Activated naive CD8-positive, alpha-beta T cell treated with anti-CD3 and anti-CD28 coated beads, Interleukin-2, amount 10 ng/mL, durations not matched to agents 7 days and 5 days (primary cell): ENCODE measurements around the gene SLC16A10. TPM values are rescaled to one million over a fixed set of nuclear protein-coding genes. Genes with fewer than 3 reads are reported as not detected.
"Not testable (repeated sequence)": the region's sequence is repeated elsewhere in the genome, so short reads cannot be mapped to it uniquely, and the experiment has no call there.

Experiments
- ATAC-seq: fragments of 150-1000 bp; cut with Tn5 transposase; one replicate; pipeline ENCODE4 v1.10.0; 2021; ENCODE audit warnings: low read depth, moderate library complexity
- POLR2A ChIA-PET: fragments of 350-600 bp; sonication (Branson Sonifier 250); formaldehyde crosslinking; loops from one replicate; lab custom pipeline; 2021; ENCODE audit warnings: antibody characterized with exemption; lab: Charles Lee
- DNase-seq: peaks from one replicate; pipeline ENCODE4 v3.0.0; 2021
- H3K27ac Mint-ChIP-seq: one replicate; pipeline ENCODE4 v1.8.0; 2022; ENCODE audit warnings: mild to moderate bottlenecking, mixed read lengths
- H3K27me3 Mint-ChIP-seq: one replicate; pipeline ENCODE4 v1.8.0; 2022; ENCODE audit warnings: mild to moderate bottlenecking, moderate library complexity, mixed read lengths
- H3K36me3 Mint-ChIP-seq: one replicate; pipeline ENCODE4 v1.8.0; 2021; ENCODE audit warnings: mild to moderate bottlenecking, mixed read lengths
- H3K4me1 Mint-ChIP-seq: one replicate; pipeline ENCODE4 v1.8.0; 2021; ENCODE audit warnings: mixed read lengths
- H3K4me3 Mint-ChIP-seq: one replicate; pipeline ENCODE4 v1.8.0; 2022; ENCODE audit warnings: mild to moderate bottlenecking, moderate library complexity, mixed read lengths
- H3K9me3 Mint-ChIP-seq: one replicate; pipeline ENCODE4 v1.8.0; 2021; ENCODE audit warnings: mixed read lengths
- total RNA-seq, 2 experiments: library from RNA; stranded (reverse); gene quantifications; one replicate each; pipeline ENCODE4 v1.2.3, GENCODE V29; 2021

Gene SLC16A10
- total RNA-seq, 2 experiments from 2014 or later, result 6.8 to 7.1 TPM

DNA sequence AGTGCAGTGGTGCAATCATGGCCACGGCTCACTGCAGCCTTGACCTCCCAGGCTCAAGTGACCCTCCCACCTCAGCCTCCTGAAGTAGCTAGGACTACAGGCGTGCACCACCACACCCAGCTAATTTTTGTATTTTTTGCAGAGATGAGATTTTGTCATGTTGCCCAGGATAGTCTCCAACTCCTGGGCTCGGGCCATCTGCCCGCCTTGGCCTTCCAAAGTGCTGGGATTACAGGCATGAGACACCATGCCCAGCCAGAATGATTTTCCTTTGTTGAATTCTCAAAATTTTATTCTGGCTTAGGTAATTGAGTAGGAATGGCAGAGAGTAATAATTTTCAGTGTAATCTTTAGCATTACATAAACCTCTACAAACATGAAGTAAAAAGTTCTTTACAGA is 37.1 kb downstream of the SLC16A10 start:
- peaks cover 15% of the 10 kb centered on the region for H3K4me1 Mint-ChIP-seq
- no peaks in the 10 kb centered on the region for H3K27me3 Mint-ChIP-seq
- H3K36me3 Mint-ChIP-seq, result peaks cover 2% of the 10 kb centered on the region
- ATAC-seq (no peak), DNase-seq (no peak)
- no peaks in the 10 kb centered on the region for H3K9me3 Mint-ChIP-seq
- POLR2A ChIA-PET, result no interaction called here
- H3K27ac Mint-ChIP-seq, result no peak overlapping the region
- no peak overlapping the region for H3K4me3 Mint-ChIP-seq

- Mint-ChIP-seq H3K27ac (no peak overlapping the region), H3K4me1 (peaks cover 2% of the 10 kb centered on the region), H3K27me3 (no peaks in the 10 kb centered on the region), H3K36me3 (peaks cover 6% of the 10 kb centered on the region), H3K9me3 (no peaks in the 10 kb centered on the region), H3K4me3 (no peak overlapping the region)
- DNase-seq (no peak), ATAC-seq (no peak)
- POLR2A ChIA-PET, result no interaction called here
Observed at GRCh38 chr6:111129013-111129412, 41.7 kb downstream of the SLC16A10 start.

DNA sequence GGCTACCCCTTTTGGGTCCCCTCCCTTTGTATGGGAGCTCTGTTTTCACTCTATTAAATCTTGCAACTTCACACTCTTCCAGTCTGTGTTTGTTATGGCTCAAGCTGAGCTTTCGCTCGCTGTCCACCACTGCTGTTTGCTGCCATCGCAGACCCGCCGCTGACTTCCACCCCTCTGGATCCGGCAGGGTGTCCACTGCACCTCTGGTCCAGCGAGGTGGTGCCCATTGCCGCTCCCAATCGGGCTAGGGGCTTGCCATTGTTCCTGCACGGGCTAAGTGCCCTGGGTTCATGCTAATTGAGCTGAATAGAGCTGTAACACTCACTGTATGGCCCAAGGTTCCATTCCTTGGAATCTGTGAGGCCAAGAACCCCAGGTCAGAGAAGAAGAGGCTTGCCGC is 43.7 kb downstream of the SLC16A10 start:
- not testable (repeated sequence) for DNase-seq, H3K4me3 Mint-ChIP-seq, H3K27me3 Mint-ChIP-seq, ATAC-seq, H3K36me3 Mint-ChIP-seq, H3K27ac Mint-ChIP-seq, H3K4me1 Mint-ChIP-seq, H3K9me3 Mint-ChIP-seq
- POLR2A ChIA-PET, result interaction anchor here (0.5 kb wide), 1 partner anchor 12 kb away, joined by 3 read pairs; no protein-coding TSS in a partner anchor

- ATAC-seq, H3K4me3 Mint-ChIP-seq, DNase-seq, H3K36me3 Mint-ChIP-seq, H3K27ac Mint-ChIP-seq, H3K27me3 Mint-ChIP-seq, H3K4me1 Mint-ChIP-seq, POLR2A ChIA-PET, H3K9me3 Mint-ChIP-seq: not testable (repeated sequence)
Observed at GRCh38 chr6:111132669-111133068, 45.4 kb downstream of the SLC16A10 start.

DNA sequence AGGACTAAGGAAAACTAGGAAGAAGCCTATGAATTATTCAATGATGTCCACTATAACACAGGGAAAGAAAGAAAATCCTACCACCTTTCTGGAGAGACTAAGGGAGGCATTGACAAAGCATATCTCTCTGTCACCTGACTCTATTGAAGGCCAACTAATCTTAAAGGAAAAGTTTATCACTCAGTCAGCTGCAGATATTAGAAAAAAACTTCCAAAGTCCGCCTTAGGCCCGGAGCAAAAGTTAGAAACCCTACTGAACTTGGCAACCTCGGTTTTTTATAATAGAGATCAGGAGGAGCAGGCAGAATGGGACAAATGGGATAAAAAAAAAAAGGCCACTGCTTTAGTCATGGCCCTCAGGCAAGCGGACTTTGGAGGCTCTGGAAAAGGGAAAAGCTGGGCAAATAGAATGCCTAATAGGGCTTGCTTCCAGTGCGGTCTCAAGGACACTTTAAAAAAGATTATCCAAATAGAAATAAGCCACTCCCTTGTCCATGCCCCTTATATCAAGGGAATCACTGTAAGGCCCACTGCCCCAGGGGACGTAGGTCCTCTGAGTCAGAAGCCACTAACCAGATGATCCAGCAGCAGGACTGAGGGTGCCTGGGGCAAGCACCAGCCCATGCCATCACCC is 47.0 kb downstream of the SLC16A10 start:
- H3K4me1 Mint-ChIP-seq, POLR2A ChIA-PET, H3K4me3 Mint-ChIP-seq, H3K27ac Mint-ChIP-seq, H3K36me3 Mint-ChIP-seq, DNase-seq, H3K27me3 Mint-ChIP-seq, ATAC-seq, H3K9me3 Mint-ChIP-seq: not testable (repeated sequence)

DNA sequence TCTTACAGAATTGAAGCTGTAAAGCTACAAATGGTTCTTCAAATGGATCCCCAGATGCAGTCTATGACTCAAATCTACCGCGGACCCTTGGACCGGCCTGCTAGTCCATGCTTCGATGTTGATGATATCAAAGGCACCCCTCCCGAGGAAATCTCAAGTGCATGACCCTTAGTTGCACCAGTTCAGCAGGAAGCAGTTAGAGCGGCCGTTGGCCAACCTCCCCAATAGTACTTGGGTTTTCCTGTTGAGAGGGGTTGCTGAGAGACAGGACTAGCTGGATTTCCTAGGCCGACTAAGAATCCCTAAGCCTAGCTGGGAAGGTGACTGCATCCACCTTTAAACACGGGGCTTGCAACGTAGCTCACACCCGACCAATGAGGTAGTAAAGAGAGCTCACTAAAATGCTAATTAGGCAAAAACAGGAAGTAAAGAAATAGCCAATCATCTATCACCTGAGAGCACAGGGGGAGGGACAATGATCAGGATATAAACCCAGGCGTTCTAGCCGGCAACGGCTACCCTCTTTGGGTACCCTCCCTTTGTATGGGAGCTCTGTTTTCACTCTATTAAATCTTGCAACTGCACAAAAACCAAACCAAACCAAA is 50.3 kb downstream of the SLC16A10 start:
- H3K27ac Mint-ChIP-seq, POLR2A ChIA-PET, ATAC-seq: not testable (repeated sequence)

DNA sequence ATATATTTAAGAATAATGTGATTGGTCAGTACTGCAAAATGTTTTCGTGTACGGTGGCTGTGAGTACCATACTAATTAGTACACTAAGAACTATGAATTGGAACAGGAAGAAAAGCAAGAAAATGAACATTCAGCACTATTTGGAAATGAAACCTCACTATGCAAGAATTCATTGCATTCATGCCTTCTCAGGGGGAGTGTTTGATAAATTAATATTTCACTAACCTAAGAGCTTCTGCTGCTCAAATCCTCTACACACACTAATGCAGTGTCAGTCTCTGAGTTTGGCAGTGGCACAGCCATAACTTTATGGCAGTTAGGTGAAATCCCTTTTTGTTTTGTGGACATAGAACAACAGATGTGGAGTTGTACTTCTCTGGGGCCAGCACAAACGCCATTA is 60.1 kb downstream of the SLC16A10 start:
- H3K27me3 Mint-ChIP-seq, result no peaks in the 10 kb centered on the region
- DNase-seq (no peak), ATAC-seq (no peak)
- peaks cover 2% of the 10 kb centered on the region for H3K9me3 Mint-ChIP-seq
- H3K4me3 Mint-ChIP-seq, result no peak overlapping the region
- H3K27ac Mint-ChIP-seq, result no peak overlapping the region
- POLR2A ChIA-PET, result no interaction called here
- H3K36me3 Mint-ChIP-seq, result peaks cover 11% of the 10 kb centered on the region
- H3K4me1 Mint-ChIP-seq, result peaks cover under 1% of the 10 kb centered on the region

More for the DNA sequence above, 50.3 kb downstream of the SLC16A10 start:
- not testable (repeated sequence) for H3K4me3 Mint-ChIP-seq, H3K9me3 Mint-ChIP-seq, H3K27me3 Mint-ChIP-seq, DNase-seq, H3K4me1 Mint-ChIP-seq
- peaks cover 14% of the 10 kb centered on the region for H3K36me3 Mint-ChIP-seq

GRCh38 chr6:111148110-111148509 is 60.8 kb downstream of the SLC16A10 start:
- peaks cover 17% of the 10 kb centered on the region for H3K36me3 Mint-ChIP-seq
- H3K27me3 Mint-ChIP-seq, result peaks cover 3% of the 10 kb centered on the region
- ATAC-seq (no peak), DNase-seq (no peak)
- POLR2A ChIA-PET, result no interaction called here
- no peak overlapping the region for H3K4me3 Mint-ChIP-seq
- H3K27ac Mint-ChIP-seq, result no peak overlapping the region
- H3K4me1 Mint-ChIP-seq, result peaks cover 4% of the 10 kb centered on the region
- H3K9me3 Mint-ChIP-seq, result peaks cover 6% of the 10 kb centered on the region

- peaks cover 16% of the 10 kb centered on the region for H3K4me1 Mint-ChIP-seq
- POLR2A ChIA-PET, result interaction anchor here (0.6 kb wide), 1 partner anchor 27 kb away, joined by 3 read pairs; no protein-coding TSS in a partner anchor
Observed at GRCh38 chr6:111150577-111150976, 63.3 kb downstream of the SLC16A10 start.

DNA sequence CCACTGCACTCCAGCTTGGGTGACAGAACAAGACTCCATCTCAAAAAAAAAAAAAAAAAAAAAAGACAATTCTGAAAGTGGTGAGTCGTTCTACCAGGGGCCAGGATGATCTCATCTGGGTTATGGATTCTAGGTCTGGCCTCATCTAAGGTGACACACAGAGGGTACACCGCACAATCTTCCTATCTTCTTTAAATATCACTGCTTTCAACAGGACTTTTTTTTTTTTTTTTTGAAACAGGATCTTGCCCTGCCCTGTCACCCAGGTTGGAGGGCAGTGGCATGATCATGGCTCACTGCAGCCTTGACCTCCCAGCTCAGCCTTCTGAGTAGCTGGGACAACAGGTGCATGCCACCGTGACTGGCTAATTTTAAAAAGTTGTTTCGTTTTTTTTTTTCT is 67.7 kb downstream of the SLC16A10 start:
- DNase-seq (no peak), ATAC-seq (peak; percentile 74)
- Mint-ChIP-seq H3K27me3 (peaks cover 3% of the 10 kb centered on the region), H3K36me3 (peaks cover 27% of the 10 kb centered on the region), H3K27ac (no peak overlapping the region), H3K4me3 (no peak overlapping the region), H3K4me1 (peaks cover 40% of the 10 kb centered on the region), H3K9me3 (peaks cover 8% of the 10 kb centered on the region)
- POLR2A ChIA-PET, result no interaction called here

More at GRCh38 chr6:111150577-111150976, 63.3 kb downstream of the SLC16A10 start:
- no peak for ATAC-seq
- H3K4me3 Mint-ChIP-seq, result no peak overlapping the region
- H3K27ac Mint-ChIP-seq, result no peak overlapping the region
- peaks cover 17% of the 10 kb centered on the region for H3K36me3 Mint-ChIP-seq
- peaks cover 3% of the 10 kb centered on the region for H3K27me3 Mint-ChIP-seq
- DNase-seq, result no peak
- peaks cover 6% of the 10 kb centered on the region for H3K9me3 Mint-ChIP-seq

DNA sequence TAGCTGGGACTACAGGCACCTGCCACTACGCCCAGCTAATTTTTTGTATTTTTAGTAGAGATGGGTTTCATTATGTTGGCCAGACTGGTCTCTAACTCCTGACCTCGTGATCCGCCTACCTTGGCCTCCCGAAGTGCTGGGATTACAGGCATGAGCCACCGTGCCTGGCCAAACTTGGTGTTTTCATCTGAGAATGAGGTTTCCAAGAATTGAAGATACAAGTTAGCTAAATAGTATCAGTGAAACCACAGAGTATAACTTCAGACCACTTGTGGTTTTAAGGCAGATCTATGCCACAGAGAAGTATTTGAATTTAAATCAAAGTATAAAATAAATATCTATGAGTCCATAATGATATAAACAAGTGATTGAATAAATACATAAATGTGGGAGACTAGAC is 70.1 kb downstream of the SLC16A10 start:
- POLR2A ChIA-PET, result interaction anchor here (1.6 kb wide), 1 partner anchor 16 kb away, joined by 3 read pairs; no protein-coding TSS in a partner anchor
- peaks cover 40% of the 10 kb centered on the region for H3K4me1 Mint-ChIP-seq
- H3K27me3 Mint-ChIP-seq, result peaks cover 3% of the 10 kb centered on the region
- peak overlapping the region; percentile 42 for H3K27ac Mint-ChIP-seq
- peak overlapping the region; percentile 50 for H3K4me3 Mint-ChIP-seq
- ATAC-seq (peak; percentile 57), DNase-seq (peak; percentile 34)
- H3K36me3 Mint-ChIP-seq, result peaks cover 34% of the 10 kb centered on the region
- peaks cover 15% of the 10 kb centered on the region for H3K9me3 Mint-ChIP-seq

- no peak overlapping the region for H3K27ac Mint-ChIP-seq
- H3K27me3 Mint-ChIP-seq, result no peaks in the 10 kb centered on the region
- peaks cover 15% of the 10 kb centered on the region for H3K9me3 Mint-ChIP-seq
- no peak overlapping the region for H3K4me3 Mint-ChIP-seq
- peaks cover 34% of the 10 kb centered on the region for H3K36me3 Mint-ChIP-seq
- H3K4me1 Mint-ChIP-seq, result peaks cover 31% of the 10 kb centered on the region
- POLR2A ChIA-PET, result no interaction called here
- ATAC-seq (no peak), DNase-seq (no peak)
Observed at GRCh38 chr6:111159633-111160032, 72.3 kb downstream of the SLC16A10 start.

DNA sequence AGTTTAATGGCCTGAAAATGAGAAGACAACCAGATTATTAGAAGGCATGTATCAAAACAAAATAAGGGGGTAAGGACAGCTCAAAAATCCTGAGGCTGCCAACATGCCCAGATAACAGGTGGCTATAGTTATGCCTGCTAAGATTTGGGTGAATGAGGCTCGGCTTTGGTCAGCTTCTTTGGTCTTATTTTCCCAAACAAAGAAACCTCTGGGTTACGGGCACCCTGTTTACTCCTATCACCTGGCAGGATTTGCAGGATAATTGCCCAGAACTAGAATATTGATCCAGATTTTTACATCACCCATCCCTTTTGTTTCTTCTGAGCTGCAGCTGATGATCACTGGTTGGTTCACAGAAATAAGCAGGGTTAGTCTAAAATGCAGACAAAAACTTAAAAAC is 74.3 kb downstream of the SLC16A10 start:
- no peaks in the 10 kb centered on the region for H3K27me3 Mint-ChIP-seq
- DNase-seq (no peak), ATAC-seq (no peak)
- H3K4me1 Mint-ChIP-seq, result peaks cover 17% of the 10 kb centered on the region
- H3K4me3 Mint-ChIP-seq, result no peak overlapping the region
- POLR2A ChIA-PET, result no interaction called here
- H3K36me3 Mint-ChIP-seq, result peaks cover 34% of the 10 kb centered on the region
- H3K27ac Mint-ChIP-seq, result no peak overlapping the region
- peaks cover 20% of the 10 kb centered on the region for H3K9me3 Mint-ChIP-seq

GRCh38 chr6:111162504-111162903 is 75.2 kb downstream of the SLC16A10 start:
- Mint-ChIP-seq H3K9me3 (peaks cover 22% of the 10 kb centered on the region), H3K27me3 (no peaks in the 10 kb centered on the region), H3K4me3 (no peak overlapping the region), H3K4me1 (peaks cover 12% of the 10 kb centered on the region), H3K27ac (no peak overlapping the region), H3K36me3 (peaks cover 36% of the 10 kb centered on the region)
- POLR2A ChIA-PET, result interaction anchor here (0.6 kb wide), 1 partner anchor 13 kb away, joined by 3 read pairs; no protein-coding TSS in a partner anchor
- DNase-seq (no peak), ATAC-seq (no peak)
